CD4-positive, alpha-beta T cell treated with Interferon alpha-2 for 1 hour (primary cell): ENCODE results near the gene PRR5.
"Not testable (repeated sequence)": the region's sequence is repeated elsewhere in the genome, so short reads cannot be mapped to it uniquely, and the experiment has no call there.

Source experiments
- DNase-seq, 2 donors: peaks; one replicate each; pipeline ENCODE4 v3.0.0-alpha.2; 2020 to 2022

Gene PRR5

GRCh38 chr22:44736581-44737405, 34.8 kb downstream of the PRR5 start:
- DNase-seq = no peak

- DNase-seq = no peak
These were observed 35.7 kb downstream of the PRR5 start for GRCh38 chr22:44737406-44738346.

DNA sequence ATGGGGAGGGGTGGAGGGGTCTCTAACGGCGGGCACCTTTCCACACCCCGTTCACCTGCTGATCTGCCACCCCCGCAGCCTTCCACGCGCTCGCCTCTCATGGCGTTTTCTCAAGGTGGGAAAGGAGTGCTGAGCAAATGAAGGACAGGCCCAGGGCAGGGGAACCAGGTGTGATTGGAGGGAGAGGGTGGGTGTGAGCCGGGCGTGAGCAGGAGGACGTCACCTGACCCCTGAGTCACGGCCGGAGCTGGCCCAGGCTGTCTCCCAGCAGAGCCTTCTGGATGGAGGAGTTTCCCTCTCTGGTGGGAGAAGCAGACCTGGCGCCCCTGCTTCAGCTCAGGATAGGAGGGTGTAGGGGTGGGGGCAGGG, 36.3 kb downstream of the PRR5 start:
- DNase-seq = no peak

DNA sequence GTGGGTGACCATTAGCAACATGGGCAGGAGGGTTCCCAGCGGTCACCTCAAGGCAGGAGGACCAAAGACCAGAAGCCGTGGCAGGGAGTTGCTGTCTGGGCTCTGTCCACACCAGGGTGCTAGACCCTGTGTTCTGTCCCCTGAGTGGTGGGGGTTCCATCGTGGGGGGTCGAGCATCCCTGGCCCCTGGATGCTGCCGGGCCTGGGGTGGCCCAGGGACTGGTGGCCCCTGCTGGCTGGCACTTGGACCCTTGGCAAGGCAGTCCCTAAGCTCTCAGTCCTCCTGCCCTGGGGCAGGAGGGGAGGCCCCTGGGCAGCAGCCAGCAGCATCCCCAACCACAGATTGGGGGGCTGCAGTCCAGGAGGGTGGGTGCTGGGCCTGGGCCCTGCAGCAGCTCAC, 37.0 kb downstream of the PRR5 start:
- DNase-seq = no peak

GRCh38 chr22:44739666-44740065, 37.7 kb downstream of the PRR5 start:
- not testable (repeated sequence) for DNase-seq

DNA sequence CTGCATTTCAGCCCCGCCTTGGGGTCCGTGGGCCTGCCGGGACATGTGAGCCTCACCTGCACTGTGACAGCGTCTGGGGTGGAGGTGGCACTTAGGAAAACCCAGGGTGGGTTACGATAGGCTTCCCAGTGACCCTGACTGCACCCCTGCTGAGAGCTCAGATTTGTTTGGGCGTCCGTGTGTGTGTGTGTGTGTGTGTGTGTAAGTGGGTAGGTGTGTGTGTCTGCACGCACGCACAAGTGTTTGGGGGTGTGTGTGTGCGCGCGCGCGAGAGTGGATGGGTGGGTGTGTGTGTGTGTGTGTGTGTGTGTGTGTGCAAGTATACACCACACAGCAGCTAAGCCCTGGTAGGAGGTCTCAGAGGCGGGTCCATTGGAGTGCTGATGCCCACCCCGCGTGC, 38.3 kb downstream of the PRR5 start:
- DNase-seq = no peak

GRCh38 chr22:44741929-44742328, 39.9 kb downstream of the PRR5 start:
- DNase-seq = no peak

- no peak for DNase-seq
These were observed 41.2 kb downstream of the PRR5 start for GRCh38 chr22:44743247-44743646.

DNA sequence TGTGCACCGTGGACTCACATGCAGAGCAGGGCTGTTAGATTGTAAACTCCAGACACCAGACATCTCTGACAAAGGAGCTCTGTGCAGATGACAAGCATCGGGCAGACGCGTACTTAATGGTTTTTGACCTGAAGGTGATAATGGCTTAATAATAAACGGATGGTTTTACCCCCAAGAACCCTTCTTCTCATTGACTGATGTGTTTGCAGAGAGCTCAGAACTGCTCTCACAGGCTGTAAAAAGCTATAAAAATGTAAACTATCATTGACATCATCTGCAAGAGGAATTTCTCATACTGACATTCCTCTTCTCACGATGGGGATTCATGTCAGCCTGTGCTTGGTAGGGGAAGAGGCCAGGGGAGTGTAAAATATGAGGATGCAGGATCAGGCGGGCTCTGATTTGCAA, 41.8 kb downstream of the PRR5 start:
- DNase-seq = no peak

GRCh38 chr22:44745853-44746789, 44.1 kb downstream of the PRR5 start:
- no peak for DNase-seq

DNA sequence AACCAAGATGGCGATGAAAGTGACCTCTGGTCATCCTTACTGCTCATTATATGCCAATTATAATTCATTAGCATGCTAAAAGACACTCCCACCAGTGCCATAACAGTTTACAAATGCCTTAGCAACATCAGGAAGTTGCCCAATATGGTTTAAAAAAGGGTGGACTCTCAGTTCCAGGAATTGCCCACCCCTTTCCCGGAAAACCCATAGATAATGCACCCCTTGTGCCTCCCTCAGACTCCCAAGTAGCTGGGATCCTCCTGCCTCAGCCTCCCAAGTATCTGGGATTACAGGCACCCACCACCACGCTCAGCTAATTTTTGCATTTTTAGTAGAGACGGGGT, 45.8 kb downstream of the PRR5 start:
- DNase-seq = not testable (repeated sequence)

DNA sequence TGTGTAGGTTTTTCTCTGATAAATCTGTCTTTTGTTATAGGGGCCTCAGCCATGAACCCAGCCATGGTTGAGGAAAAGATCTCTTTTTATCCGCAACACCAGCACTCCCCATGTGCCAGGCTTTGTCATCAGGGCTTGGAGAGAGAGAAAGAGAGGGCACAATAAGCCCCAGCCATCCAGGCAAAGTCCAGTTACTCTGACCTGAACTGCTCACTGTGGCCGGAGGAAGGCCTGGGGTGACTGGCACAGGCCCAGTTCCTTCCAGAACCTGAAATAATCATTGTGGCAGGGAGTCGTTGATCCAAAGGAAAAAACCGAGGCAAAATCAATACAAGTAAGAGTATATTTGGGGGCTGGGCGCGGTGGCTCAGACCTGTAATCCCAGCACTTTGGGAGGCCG, 46.5 kb downstream of the PRR5 start:
- no peak for DNase-seq

- no peak for DNase-seq
These were observed 48.5 kb downstream of the PRR5 start for GRCh38 chr22:44750481-44750880.

DNA sequence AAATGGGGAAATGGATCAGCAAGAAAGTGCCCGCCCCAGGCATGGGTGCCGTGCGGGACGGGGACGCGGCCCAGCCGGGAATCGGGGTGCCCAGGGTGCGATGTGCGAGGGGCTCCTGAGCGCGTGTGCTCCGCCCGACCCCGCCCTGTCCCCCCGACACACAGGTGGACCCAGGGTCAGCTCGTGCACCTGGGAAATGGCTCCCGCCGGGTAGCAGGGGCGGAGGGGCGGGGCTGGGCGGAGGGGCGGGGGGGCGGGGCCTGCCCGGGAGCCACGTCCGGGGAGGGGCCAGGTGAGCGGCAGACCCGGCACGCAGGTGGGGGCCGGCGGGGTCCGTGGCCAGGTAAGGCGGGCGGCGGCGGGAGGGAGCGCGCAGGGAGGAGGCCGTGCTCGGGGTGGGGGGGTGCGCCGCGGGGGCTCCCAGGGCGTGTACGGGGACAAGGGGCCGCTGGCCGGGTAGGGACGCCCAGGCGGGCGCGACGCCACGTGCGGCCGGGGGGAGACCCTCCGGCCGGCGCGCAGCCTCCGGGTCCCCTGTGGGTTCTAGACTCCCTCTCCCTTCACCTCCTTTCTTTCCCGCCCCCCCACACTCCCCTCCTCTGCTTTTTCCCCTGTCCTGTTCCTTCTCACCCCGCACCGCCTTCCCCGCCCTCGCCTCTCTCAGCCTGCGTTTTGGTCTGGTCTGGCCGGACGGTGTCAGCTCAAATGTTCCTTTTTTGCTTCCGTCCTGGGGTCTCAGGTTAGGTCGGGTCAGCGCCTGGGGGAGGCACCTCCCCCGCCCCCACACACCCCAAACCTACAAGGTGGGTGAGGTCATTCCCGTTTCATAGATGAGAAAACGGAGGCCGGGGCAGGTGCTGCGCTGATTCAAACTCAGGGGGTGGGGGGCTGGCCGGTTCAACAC, 50.5 kb downstream of the PRR5 start, which contains the start of gene ARHGAP8:
Gene ARHGAP8 (plus strand): TSS at position 291 of the 904 bp plus-strand sequence. CDS start 33,953 bp downstream, outside the sequence.
- peak in 1 of 2 donors; percentile 36 for DNase-seq

DNA sequence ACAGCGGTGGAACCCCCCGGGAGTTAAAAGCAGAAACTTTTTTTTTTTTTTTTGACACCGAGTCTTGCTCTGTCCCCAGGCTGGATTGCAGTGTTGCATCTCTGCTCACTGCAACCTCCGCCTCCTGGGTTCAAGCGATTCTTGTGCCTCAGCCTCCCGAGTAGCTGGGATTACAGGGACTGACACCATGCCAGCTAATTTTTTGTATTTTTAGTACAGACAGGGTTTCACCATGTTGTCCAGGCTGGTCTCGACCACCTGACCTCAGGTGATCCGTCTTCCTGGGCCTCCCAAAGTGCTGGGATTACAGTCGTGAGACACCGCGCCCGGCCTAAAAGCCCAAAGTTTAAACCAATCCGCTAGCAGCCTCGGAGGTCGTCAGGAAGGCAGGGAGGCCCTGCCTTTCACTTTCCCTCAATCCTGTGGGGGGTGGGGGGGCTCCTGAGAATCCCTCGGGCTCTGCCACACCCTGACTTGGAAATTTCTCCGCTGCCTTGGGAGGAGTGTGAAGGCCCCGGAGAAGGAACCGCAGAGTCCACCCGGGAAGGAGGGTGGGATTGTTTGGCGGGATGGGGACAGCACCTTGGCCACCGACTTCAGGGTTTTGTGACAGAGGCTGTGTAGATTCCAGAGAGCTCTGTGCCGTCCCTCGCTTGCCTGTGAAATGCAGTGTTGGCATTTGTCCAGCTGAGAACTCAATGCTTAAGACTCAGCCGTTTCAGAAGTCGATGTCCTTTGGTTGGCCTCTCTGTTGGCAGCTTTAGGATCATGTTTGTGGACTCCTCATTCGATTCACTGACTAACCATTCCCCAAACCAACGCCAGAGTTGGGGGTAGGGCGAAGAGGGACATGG, 51.4 kb downstream of the PRR5 start:
- no peak for DNase-seq

DNA sequence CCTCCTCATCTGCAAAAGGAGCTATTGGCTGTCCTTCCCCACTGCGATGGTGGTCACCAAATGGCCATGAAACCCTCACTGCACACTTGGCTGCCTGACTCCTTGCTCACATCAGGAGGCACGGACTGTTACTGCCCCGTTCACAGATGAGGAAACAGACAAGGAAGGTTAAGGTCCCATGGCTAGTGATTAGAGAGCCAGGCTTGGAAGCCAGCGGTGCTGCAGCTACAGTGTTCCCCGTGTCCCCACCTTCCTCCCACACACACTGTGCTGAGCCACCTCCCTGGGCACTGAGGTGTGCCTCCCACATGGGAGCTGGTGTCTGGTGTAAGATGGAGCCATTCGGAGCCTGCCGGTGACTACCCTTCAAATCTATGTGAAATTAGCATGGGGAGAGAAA, 53.0 kb downstream of the PRR5 start:
- no peak for DNase-seq

DNA sequence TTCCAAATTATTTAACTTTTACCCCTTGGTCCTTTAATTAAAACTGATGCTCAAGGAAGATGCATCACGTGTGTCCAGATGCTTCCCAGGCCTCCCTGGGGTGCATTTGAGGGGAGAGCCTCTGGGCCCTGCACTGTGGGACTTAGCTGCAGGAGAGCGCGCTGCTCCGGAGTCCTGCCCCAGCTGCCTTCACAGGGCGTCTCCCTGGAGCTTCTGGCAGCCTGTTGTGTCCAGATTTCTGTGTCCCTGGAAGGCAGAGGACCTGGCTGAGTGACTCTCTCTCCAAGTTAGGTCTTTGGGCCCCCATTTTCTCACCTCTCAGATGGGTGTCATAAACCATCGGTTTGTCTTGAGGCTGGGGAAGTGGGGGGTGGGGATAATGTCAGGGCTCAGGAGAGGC, 53.4 kb downstream of the PRR5 start:
- no peak for DNase-seq

- DNase-seq = no peak
These were observed 54.0 kb downstream of the PRR5 start for GRCh38 chr22:44755956-44756361.

- no peak for DNase-seq
These were observed 56.5 kb downstream of the PRR5 start for GRCh38 chr22:44758344-44758973.

GRCh38 chr22:44759001-44759400, 57.0 kb downstream of the PRR5 start:
- no peak for DNase-seq
